ENCODE data around the gene FMNL2. TPM values are rescaled to one million over a fixed set of nuclear protein-coding genes. Genes with fewer than 3 reads are reported as not detected.

Gene FMNL2
- total RNA-seq, 2 experiments from 2014 or later: 0.57 to 0.93 TPM

GRCh38 chr2:152483276-152484063, 148.5 kb downstream of the FMNL2 start:
- ChIA-PET CTCF (no interaction called here), POLR2A (no interaction called here)

- POLR2A ChIA-PET: no interaction called here
- CTCF ChIA-PET: no interaction called here
Observed at GRCh38 chr2:152485954-152486736, 151.2 kb downstream of the FMNL2 start.

DNA sequence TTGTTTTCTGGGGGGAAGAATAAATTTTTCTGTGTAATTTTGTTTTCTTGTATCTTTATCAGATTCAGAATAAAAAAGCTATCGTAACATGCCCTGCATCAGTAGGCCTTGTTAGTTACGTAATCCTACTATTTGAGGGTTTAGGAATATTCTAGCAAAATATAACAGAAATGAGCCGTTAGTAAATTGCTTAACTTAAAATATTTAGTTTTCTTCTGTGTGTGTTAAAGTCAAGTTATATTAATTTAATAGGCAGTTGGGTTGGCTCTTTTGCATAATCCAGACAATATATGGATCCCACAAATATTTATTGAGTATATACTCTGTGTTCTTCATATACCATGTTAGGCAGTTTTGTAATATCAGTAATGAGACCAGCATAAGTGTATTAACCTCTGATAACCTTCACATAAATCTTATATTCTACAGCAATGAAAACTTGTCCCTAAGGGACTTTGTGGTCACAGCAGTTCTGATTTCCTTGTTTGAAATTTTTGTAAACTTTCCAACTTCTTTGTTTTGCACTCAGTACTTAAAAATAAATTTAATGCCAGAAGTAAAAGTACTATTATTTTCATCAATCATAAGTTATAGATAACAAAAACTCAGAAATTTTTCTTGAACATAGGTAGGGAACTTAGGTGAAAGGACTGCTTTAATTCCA, 151.9 kb downstream of the FMNL2 start:
- CTCF ChIA-PET: no interaction called here
- POLR2A ChIA-PET: no interaction called here

DNA sequence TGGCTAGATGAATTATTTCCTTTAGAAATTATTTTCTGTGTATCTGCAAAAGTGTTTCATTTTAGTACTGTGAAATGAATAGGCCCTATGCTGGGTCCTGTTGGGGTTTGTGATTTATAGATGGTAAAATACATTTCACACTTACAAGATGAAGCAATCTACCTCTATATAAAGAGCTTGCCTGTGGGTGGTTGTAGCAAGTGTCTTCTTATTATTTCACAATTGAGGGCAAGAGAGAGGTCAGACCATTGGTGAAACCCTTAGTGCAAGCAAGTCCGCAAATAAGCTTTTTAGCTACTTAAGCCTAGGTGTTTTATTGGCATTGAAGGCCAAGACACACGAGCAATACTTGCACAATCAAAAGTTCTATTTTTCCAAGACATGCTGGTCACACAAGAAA, 153.1 kb downstream of the FMNL2 start:
- CTCF ChIA-PET: no interaction called here
- POLR2A ChIA-PET: no interaction called here

- ChIA-PET CTCF (interaction anchor here (0.8 kb wide), 1 partner anchor 1975 kb away, joined by 3 read pairs; no protein-coding TSS in a partner anchor), POLR2A (no interaction called here)
Observed at GRCh38 chr2:152489364-152489763, 154.4 kb downstream of the FMNL2 start.

DNA sequence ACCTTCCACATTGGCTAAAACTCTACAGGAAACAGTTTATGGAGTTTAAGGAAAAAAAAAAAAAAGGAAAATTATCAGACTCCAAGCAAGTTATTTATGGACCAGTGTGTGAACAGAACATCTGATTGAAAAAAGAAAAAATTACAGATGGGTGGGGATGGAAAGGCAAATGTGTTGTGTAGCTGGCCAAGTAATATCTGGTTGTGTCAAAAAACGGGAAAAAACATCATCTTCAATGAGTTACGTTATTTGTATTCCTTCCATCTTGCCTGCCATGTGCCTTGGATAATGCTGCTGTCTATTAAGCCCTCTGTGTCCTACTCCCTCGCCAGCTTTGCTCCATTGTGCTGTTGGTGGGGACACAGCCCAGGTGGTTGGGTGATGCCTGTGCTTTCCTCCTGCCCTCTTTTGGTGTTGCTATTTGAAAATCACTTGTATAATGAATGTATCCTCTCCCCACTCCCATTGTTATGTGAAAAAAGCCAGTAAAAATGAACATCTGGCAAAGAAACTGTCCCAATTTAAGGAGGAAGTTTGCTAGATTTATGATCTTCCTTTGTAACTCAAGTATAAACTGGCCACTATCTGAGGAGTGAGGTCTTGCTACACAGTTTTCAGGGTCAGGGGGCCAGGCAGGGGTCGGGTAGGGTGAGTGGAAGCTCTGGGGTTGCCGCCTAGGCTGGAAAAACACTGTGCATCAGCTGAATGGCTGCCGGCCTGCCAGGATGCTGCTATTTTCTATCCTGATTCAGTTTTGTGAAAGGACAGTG, 155.9 kb downstream of the FMNL2 start:
- ChIA-PET CTCF (no interaction called here), POLR2A (interaction anchor here (0.7 kb wide), 1 partner anchor 155 kb away, joined by 6 read pairs; no protein-coding TSS in a partner anchor)

- ChIA-PET POLR2A (no interaction called here), CTCF (no interaction called here)
Observed at GRCh38 chr2:152492131-152492530, 157.2 kb downstream of the FMNL2 start.

- POLR2A ChIA-PET: no interaction called here
- CTCF ChIA-PET: no interaction called here
Observed at GRCh38 chr2:152492911-152493310, 157.9 kb downstream of the FMNL2 start.

- ChIA-PET POLR2A (no interaction called here), CTCF (no interaction called here)
Observed at GRCh38 chr2:152493417-152493816, 158.4 kb downstream of the FMNL2 start.

GRCh38 chr2:152493945-152494528, 159.1 kb downstream of the FMNL2 start:
- ChIA-PET POLR2A (no interaction called here), CTCF (no interaction called here)

GRCh38 chr2:152496371-152496770, 161.4 kb downstream of the FMNL2 start:
- ChIA-PET CTCF (interaction anchor here (1.2 kb wide), 1 partner anchor 11 kb away, joined by 3 read pairs; no protein-coding TSS in a partner anchor), POLR2A (no interaction called here)

DNA sequence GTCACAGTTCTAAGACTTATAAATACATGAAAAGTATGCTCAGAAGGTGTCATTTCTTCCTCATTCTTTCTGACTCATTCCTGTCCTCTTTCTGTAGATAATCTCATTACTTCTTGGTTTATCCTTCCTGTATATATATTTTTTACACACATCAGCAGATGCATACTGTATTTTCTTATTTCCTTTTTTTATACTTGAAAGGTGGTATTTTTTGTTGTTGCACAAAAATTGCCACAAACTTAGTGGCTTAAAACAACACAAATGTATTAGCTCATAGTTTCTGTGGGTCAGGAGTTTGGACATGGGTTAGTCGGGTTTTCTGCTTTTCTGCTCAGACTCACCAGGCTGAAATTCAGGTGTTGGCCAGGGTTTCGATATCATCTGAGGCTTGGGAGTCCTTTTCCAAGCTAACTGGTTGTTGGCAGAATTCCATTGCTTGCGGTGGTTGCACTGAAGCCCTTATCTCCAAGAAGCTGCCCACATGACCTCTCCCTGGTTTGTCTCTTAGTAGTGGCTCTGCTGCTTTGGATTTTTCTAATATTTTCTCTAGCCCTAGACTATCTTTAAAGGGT, 162.6 kb downstream of the FMNL2 start:
- CTCF ChIA-PET: no interaction called here
- POLR2A ChIA-PET: no interaction called here

- ChIA-PET POLR2A (no interaction called here), CTCF (no interaction called here)
Observed at GRCh38 chr2:152499331-152499816, 164.4 kb downstream of the FMNL2 start.

- POLR2A ChIA-PET: no interaction called here
- CTCF ChIA-PET: no interaction called here
Observed at GRCh38 chr2:152499896-152500735, 165.1 kb downstream of the FMNL2 start.

DNA sequence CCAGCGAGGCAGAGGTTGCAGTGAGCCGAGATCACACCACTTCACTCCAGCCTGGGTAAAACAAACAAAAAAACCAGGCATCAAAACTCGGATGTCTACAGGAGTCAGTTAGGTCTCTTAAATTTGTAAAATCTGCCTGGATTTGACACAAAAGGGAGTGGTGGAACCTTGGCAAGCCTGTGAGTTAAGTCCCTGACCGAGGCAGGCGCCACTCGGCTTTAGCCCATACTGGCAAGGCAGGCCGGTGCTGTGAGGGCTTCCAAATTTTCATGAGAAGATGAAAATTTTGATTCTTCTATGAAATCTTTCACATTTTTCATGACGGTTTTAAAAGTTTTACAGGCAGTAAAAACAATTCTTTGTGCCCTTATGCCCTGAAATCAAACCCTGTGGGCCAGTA, 165.8 kb downstream of the FMNL2 start:
- POLR2A ChIA-PET: no interaction called here
- CTCF ChIA-PET: no interaction called here

GRCh38 chr2:152501666-152502065, 166.7 kb downstream of the FMNL2 start:
- CTCF ChIA-PET: no interaction called here
- POLR2A ChIA-PET: no interaction called here

DNA sequence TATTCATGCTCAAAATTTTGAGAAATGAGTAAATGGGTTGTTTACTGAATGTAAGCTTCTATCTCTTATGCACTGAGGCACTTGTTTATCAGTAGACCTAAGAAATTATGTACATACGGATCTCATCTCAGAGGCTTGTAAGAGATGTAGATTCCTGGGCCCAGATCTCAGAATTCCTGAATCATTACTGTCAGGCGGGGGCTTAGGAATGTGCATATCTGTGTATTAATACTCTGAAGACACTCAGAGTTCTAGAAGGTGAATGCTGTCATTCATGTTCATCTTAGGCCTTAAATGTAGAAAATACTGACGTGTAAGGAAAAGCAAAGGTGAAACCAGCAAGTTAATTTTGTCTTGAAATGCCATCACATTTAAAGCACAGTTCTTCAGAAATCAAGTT, 169.6 kb downstream of the FMNL2 start:
- POLR2A ChIA-PET: no interaction called here
- CTCF ChIA-PET: no interaction called here

DNA sequence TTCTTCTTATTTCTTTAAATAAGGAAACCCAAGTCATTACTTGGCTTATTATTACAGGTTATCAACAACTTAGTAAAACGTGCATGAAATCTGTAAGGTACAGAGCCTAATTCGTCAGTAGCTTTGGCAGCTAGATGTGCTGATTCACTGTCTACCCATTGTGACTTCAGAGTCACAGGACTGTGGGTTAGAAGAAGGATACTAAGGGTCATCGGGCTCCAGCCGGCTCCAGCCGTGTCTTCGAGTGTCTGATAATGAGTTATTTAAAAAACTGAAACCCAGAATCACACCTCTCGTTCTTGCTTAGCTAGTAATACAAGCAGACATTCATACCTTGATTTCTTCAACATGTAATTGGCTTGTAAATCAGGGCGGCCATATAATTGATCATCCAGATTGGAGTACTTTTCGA, 170.5 kb downstream of the FMNL2 start:
- POLR2A ChIA-PET: no interaction called here

More for the DNA sequence above, 170.5 kb downstream of the FMNL2 start:
- CTCF ChIA-PET: no interaction called here
